Panc1 (cell line): ENCODE data around the gene AGAP1.

Experiments
- TF ChIP-seq, protein P1 (sequence below): fragments of 450-650 bp; IDR thresholded peaks from 2 replicates; pipeline ENCODE4 v1.5.1; 2017; ENCODE audit warnings: mild to moderate bottlenecking
- TF ChIP-seq, protein P2 (sequence below), 2 experiments: IDR thresholded peaks; 2 replicates each; pipeline ENCODE4 v1.6.1; 2011 to 2012; ENCODE audit warnings: low read depth in 2 of 2, control low read depth in 1 of 2, low read length in 1 of 2, mild to moderate bottlenecking in 1 of 2, moderate library complexity in 1 of 2; ENCODE audit not compliant: insufficient read depth in 1 of 2

DNA sequence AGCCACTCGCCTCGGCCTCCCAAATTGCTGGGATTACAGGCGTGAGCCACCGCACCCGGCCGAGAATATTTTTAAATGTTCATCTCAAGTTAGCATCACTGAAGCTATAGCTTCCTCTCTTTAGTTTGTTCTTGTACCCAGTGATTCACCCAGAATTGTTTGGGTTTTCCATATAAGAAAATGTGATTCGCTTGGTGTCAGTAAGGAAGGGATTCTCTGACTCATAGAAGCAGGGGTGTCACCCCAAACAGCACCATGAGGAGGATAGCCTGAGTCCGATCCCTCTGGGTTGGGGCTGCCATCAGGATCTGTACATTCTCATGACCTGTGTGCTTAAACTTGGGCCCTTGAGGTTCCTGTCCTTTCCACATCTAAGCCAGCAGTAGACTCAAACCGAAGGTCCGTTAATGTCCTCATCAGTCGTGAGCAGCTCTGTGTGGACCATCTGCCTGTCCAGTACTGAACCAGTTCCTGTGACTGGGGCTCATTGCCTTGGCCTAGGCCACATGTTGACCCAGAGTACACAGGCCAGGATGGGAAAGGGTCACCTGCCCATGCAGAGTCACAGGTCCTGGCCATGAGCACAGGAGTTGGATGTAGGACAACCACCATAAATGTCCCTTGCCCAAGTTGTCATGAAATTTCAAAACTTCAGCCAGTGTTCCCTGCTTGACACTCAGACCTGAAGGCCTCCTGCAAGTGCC, 362.5 kb downstream of the AGAP1 start:
- TF ChIP-seq, protein P1, sequence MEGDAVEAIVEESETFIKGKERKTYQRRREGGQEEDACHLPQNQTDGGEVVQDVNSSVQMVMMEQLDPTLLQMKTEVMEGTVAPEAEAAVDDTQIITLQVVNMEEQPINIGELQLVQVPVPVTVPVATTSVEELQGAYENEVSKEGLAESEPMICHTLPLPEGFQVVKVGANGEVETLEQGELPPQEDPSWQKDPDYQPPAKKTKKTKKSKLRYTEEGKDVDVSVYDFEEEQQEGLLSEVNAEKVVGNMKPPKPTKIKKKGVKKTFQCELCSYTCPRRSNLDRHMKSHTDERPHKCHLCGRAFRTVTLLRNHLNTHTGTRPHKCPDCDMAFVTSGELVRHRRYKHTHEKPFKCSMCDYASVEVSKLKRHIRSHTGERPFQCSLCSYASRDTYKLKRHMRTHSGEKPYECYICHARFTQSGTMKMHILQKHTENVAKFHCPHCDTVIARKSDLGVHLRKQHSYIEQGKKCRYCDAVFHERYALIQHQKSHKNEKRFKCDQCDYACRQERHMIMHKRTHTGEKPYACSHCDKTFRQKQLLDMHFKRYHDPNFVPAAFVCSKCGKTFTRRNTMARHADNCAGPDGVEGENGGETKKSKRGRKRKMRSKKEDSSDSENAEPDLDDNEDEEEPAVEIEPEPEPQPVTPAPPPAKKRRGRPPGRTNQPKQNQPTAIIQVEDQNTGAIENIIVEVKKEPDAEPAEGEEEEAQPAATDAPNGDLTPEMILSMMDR: no peak
- TF ChIP-seq, protein P2, sequence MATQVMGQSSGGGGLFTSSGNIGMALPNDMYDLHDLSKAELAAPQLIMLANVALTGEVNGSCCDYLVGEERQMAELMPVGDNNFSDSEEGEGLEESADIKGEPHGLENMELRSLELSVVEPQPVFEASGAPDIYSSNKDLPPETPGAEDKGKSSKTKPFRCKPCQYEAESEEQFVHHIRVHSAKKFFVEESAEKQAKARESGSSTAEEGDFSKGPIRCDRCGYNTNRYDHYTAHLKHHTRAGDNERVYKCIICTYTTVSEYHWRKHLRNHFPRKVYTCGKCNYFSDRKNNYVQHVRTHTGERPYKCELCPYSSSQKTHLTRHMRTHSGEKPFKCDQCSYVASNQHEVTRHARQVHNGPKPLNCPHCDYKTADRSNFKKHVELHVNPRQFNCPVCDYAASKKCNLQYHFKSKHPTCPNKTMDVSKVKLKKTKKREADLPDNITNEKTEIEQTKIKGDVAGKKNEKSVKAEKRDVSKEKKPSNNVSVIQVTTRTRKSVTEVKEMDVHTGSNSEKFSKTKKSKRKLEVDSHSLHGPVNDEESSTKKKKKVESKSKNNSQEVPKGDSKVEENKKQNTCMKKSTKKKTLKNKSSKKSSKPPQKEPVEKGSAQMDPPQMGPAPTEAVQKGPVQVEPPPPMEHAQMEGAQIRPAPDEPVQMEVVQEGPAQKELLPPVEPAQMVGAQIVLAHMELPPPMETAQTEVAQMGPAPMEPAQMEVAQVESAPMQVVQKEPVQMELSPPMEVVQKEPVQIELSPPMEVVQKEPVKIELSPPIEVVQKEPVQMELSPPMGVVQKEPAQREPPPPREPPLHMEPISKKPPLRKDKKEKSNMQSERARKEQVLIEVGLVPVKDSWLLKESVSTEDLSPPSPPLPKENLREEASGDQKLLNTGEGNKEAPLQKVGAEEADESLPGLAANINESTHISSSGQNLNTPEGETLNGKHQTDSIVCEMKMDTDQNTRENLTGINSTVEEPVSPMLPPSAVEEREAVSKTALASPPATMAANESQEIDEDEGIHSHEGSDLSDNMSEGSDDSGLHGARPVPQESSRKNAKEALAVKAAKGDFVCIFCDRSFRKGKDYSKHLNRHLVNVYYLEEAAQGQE (IDR thresholded peaks at IDR 0.05; ENCODE audit: insufficient read depth in 1 of 2, low read depth in 2 of 2, low read length in 1 of 2): no peak
